Loucy (cell line): ENCODE results near the gene MRPL22.

ENCODE experiments used
- EZH2phosphoT487 ChIP-seq: fragments of 200-600 bp; IDR thresholded peaks from 2 replicates; pipeline ENCODE4 v1.6.1; 2018; ENCODE audit warnings: antibody characterized with exemption, mild to moderate bottlenecking, moderate library complexity, borderline replicate concordance
- TF ChIP-seq, protein P1 (sequence below): fragments of 200-600 bp; sonication (generic); conservative IDR thresholded peaks from 2 replicates; pipeline ENCODE4 v1.5.1; 2014; ENCODE audit warnings: mild to moderate bottlenecking, antibody characterized with exemption, low read length

DNA sequence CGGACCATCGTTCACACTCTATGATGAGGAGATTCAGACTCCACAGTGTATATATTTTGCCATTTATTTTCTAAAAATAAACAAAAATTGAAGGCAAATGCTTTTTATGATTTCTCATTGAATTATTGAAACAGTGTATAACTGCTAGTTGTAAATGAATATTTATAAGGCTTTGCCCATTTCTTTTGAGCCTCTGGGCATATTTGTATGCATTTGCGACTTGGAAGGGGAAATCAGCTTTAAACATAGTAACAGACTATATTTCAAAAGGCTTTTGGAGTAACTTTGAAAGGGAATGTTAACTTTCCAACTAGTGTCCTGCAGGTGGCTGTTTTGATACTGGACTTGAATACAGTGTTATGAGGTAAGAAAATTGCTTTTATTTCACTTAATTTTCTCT lies 26.0 kb downstream of the MRPL22 start:
- no peak for TF ChIP-seq EZH2phosphoT487
- TF ChIP-seq, protein P1, sequence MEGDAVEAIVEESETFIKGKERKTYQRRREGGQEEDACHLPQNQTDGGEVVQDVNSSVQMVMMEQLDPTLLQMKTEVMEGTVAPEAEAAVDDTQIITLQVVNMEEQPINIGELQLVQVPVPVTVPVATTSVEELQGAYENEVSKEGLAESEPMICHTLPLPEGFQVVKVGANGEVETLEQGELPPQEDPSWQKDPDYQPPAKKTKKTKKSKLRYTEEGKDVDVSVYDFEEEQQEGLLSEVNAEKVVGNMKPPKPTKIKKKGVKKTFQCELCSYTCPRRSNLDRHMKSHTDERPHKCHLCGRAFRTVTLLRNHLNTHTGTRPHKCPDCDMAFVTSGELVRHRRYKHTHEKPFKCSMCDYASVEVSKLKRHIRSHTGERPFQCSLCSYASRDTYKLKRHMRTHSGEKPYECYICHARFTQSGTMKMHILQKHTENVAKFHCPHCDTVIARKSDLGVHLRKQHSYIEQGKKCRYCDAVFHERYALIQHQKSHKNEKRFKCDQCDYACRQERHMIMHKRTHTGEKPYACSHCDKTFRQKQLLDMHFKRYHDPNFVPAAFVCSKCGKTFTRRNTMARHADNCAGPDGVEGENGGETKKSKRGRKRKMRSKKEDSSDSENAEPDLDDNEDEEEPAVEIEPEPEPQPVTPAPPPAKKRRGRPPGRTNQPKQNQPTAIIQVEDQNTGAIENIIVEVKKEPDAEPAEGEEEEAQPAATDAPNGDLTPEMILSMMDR: no peak
